OCI-LY3 (cell line): ENCODE results near the gene DYRK1A.

ENCODE experiments used
- H2AFZ ChIP-seq: fragments of 200-600, 300-600 bp; shearing (Covaris generic); 2 replicates; pipeline ENCODE4 v1.6.0; 2014; ENCODE audit warnings: antibody characterized with exemption, low read depth, low read length
- H3K27ac ChIP-seq: fragments of 200-600, 300-600 bp; sonication (generic); 2 replicates; pipeline ENCODE4 v1.5.1; 2014; ENCODE audit warnings: mild to moderate bottlenecking, low read length, moderate library complexity, mixed read lengths
- H3K27me3 ChIP-seq: fragments of 200-600, 300-600 bp; sonication (generic); 2 replicates; pipeline ENCODE4 v1.6.1; 2014; ENCODE audit warnings: low read depth, low read length, mixed read lengths
- H3K36me3 ChIP-seq: fragments of 200-600, 300-600 bp; sonication (generic); replicated peaks from 2 replicates; pipeline ENCODE3; 2014; ENCODE audit warnings: low read depth, low read length, mixed read lengths
- H3K4me1 ChIP-seq: fragments of 300-600, 200-600 bp; sonication (generic); 2 replicates; pipeline ENCODE4 v1.6.1; 2014; ENCODE audit warnings: low read length, mixed read lengths
- H3K4me2 ChIP-seq: fragments of 200-600, 300-600 bp; sonication (generic); 2 replicates; pipeline ENCODE4 v1.6.1; 2014; ENCODE audit warnings: low read length, mixed read lengths
- H3K4me3 ChIP-seq: fragments of 300-600, 200-600 bp; sonication (generic); 2 replicates; pipeline ENCODE4 v1.5.1; 2014; ENCODE audit warnings: antibody characterized with exemption, mild to moderate bottlenecking, low read length, moderate library complexity
- H3K79me2 ChIP-seq: fragments of 300-600, 200-600 bp; shearing (Covaris generic); 2 replicates; pipeline ENCODE4 v1.6.1; 2014; ENCODE audit warnings: mild to moderate bottlenecking, low read length, mixed read lengths
- H3K9ac ChIP-seq: fragments of 300-600, 200-600 bp; shearing (Covaris generic); 2 replicates; pipeline ENCODE4 v1.6.0; 2014; ENCODE audit warnings: mild to moderate bottlenecking, low read length, moderate library complexity
- H3K9me3 ChIP-seq: fragments of 200-600, 300-600 bp; shearing (Covaris generic); 2 replicates; pipeline ENCODE4 v1.6.1; 2014; ENCODE audit warnings: low read length, mixed read lengths; ENCODE audit not compliant: insufficient read depth
- H4K20me1 ChIP-seq: fragments of 200-600, 300-600 bp; sonication (generic); 2 replicates; pipeline ENCODE4 v1.6.1; 2016; ENCODE audit warnings: low read length, mixed read lengths; ENCODE audit not compliant: insufficient read depth
- CTCF ChIP-seq: fragments of 200-600, 300-600 bp; sonication (generic); IDR thresholded peaks from 2 replicates; pipeline ENCODE4 v1.5.1; 2014; ENCODE audit warnings: antibody characterized with exemption, low read length, low read depth
- EZH2phosphoT487 ChIP-seq: fragments of 200-600 bp; shearing (Covaris generic); IDR thresholded peaks from 2 replicates; pipeline ENCODE4 v1.6.1; 2018; ENCODE audit warnings: antibody characterized with exemption, mixed run types, low read depth

Gene DYRK1A

GRCh38 chr21:37459575-37459974 is 93.0 kb downstream of the DYRK1A start:
- Histone ChIP-seq H3K79me2 (peaks cover 96% of the 10 kb centered on the region), H4K20me1 (peaks cover 90% of the 10 kb centered on the region), H3K4me2 (no peak overlapping the region), H3K4me3 (no peak overlapping the region), H3K27ac (no peak overlapping the region), H2AFZ (no peak overlapping the region), H3K27me3 (no peaks in the 10 kb centered on the region), H3K9me3 (no peaks in the 10 kb centered on the region), H3K4me1 (peaks cover 25% of the 10 kb centered on the region), H3K36me3 (no peaks in the 10 kb centered on the region), H3K9ac (no peak overlapping the region)
- TF ChIP-seq CTCF, result no peak
- TF ChIP-seq EZH2phosphoT487, result no peak

- Histone ChIP-seq H3K4me2 (no peak overlapping the region), H3K4me3 (no peak overlapping the region), H3K9me3 (no peaks in the 10 kb centered on the region), H3K79me2 (peaks cover 96% of the 10 kb centered on the region), H3K27ac (no peak overlapping the region), H3K9ac (no peak overlapping the region), H3K27me3 (no peaks in the 10 kb centered on the region), H2AFZ (no peak overlapping the region), H4K20me1 (peaks cover 90% of the 10 kb centered on the region), H3K4me1 (peaks cover 25% of the 10 kb centered on the region), H3K36me3 (no peaks in the 10 kb centered on the region)
- TF ChIP-seq CTCF, result peak; percentile 16; the same call in 1 of the 2 replicates
- TF ChIP-seq EZH2phosphoT487, result no peak
Measured at GRCh38 chr21:37460196-37460595, 93.6 kb downstream of the DYRK1A start.

GRCh38 chr21:37461479-37461878 is 94.9 kb downstream of the DYRK1A start:
- H3K79me2 ChIP-seq, result peaks cover 96% of the 10 kb centered on the region
- no peak overlapping the region for H2AFZ ChIP-seq
- peak overlapping the region; percentile 16; the same call in 1 of the 2 replicates for H3K4me2 ChIP-seq
- TF ChIP-seq EZH2phosphoT487, result no peak
- no peak for TF ChIP-seq CTCF
- H3K9ac ChIP-seq, result no peak overlapping the region
- H3K27me3 ChIP-seq, result no peaks in the 10 kb centered on the region
- peaks cover 23% of the 10 kb centered on the region for H3K4me1 ChIP-seq
- H3K4me3 ChIP-seq, result no peak overlapping the region
- peaks cover 87% of the 10 kb centered on the region for H4K20me1 ChIP-seq
- no peaks in the 10 kb centered on the region for H3K36me3 ChIP-seq
- no peaks in the 10 kb centered on the region for H3K9me3 ChIP-seq
- no peak overlapping the region for H3K27ac ChIP-seq

- Histone ChIP-seq H3K9me3 (no peaks in the 10 kb centered on the region), H3K27ac (no peak overlapping the region), H3K4me1 (peaks cover 23% of the 10 kb centered on the region), H4K20me1 (peaks cover 87% of the 10 kb centered on the region), H3K4me2 (peak overlapping the region; percentile 16; the same call in 1 of the 2 replicates), H3K79me2 (peaks cover 98% of the 10 kb centered on the region), H2AFZ (no peak overlapping the region), H3K4me3 (no peak overlapping the region), H3K27me3 (no peaks in the 10 kb centered on the region), H3K36me3 (no peaks in the 10 kb centered on the region), H3K9ac (no peak overlapping the region)
- no peak for TF ChIP-seq CTCF
- TF ChIP-seq EZH2phosphoT487, result no peak
Measured at GRCh38 chr21:37462087-37462861, 95.7 kb downstream of the DYRK1A start.
